ENCODE results near the gene PCDHGA1. TPM values are rescaled to one million over a fixed set of nuclear protein-coding genes. Genes with fewer than 3 reads are reported as not detected.
A peak's percentile ranks its signal among the peaks of the same experiment; 100 is the strongest.

The PCDHGA1 gene
- total and polyA plus RNA-seq, 9 of the 15 experiments (the other 6 are each of a cell fraction or from before 2014, with no cell fraction given): 0.05 to 0.26 (median 0.18) TPM; not detected in 2

DNA sequence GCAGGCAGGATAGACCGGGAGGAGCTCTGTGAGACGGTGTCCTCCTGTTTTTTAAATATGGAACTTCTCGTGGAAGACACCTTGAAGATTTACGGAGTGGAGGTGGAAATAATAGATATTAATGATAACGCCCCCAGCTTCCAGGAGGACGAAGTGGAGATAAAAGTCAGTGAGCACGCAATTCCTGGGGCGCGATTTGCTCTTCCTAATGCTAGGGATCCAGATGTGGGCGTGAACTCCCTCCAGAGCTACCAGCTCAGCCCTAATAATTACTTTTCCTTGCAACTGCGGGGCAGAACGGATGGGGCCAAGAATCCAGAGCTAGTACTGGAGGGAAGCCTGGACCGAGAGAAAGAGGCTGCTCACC, 91.2 kb downstream of the PCDHGA1 start:
- 9% methylated on average over 13 of the region's 13 CpGs for WGBS (ENCODE audit: insufficient coverage, low coverage, missing lambda C conversion rate)
- H3K4me3 ChIP-seq: peak overlapping the region; percentile 17; the same call in 1 of the 2 replicates
- H3K27ac ChIP-seq (ENCODE audit: extremely low read depth, low read depth, low read length): no peak overlapping the region
- POLR2A ChIA-PET: interaction anchor here (0.5 to 1.5 kb wide), 4 partner anchors 9 to 535 kb away, joined by 3 to 7 read pairs (median 4); partner anchors contain the start of gene PCDHGA10
- CTCF ChIA-PET (ENCODE audit: low intra/inter-chr PET ratio): interaction anchor here (0.6 to 2.0 kb wide), 5 partner anchors 9 to 142 kb away, joined by 3 to 6 read pairs (median 3); no protein-coding TSS in a partner anchor
- ATAC-seq (no peak), DNase-seq (ENCODE audit: extremely low read depth in 1 of 4, low spot score in 3 of 4) (no peak), FAIRE-seq (no peak)
- intact Hi-C loops (cut with micrococcal nuclease): loop anchor here (2.0 to 5.0 kb wide), 2 partner anchors 91 to 137 kb away; no protein-coding TSS in a partner anchor
- no TSS peak for BruUV-seq (replicated peaks)
- H3K4me1 ChIP-seq (replicated peaks in 1 of 2; ENCODE audit: control insufficient read depth in 2 of 2, insufficient read depth in 2 of 2, low read length in 2 of 2): peaks cover 0 to 23% of the 10 kb centered on the region in 2 experiments; a peak in 2 of 5 replicates
- in situ Hi-C loops (cut with MboI): loop anchor here (5.0 kb wide), 2 partner anchors 101 to 141 kb away; no protein-coding TSS in a partner anchor
- 0 out of 2 replicates have a peak, but pooled peaks cover 1% of the 10 kb centered on the region for H3K9me3 ChIP-seq (replicated peaks; ENCODE audit: control insufficient read depth, insufficient read depth, low read depth, low read length)
- H3K36me3 ChIP-seq (ENCODE audit: control insufficient read depth, insufficient read depth, low read length): no peaks in the 10 kb centered on the region
- H3K27me3 ChIP-seq (ENCODE audit: control insufficient read depth in 2 of 2, insufficient read depth in 2 of 2, low read length in 2 of 2): peaks cover 0 to 41% of the 10 kb centered on the region in 2 experiments; a peak in 3 of 5 replicates
- no peaks in the 10 kb centered on the region for H4K20me1 ChIP-seq (replicated peaks; ENCODE audit: control insufficient read depth, insufficient read depth, low read length)
- H3K9me1 ChIP-seq (ENCODE audit: control insufficient read depth, insufficient read depth, low read length): no peaks in the 10 kb centered on the region
- H3K4me2 ChIP-seq (ENCODE audit: insufficient read depth, low read length): no peak overlapping the region; the same call in 1 of the 2 replicates
- no peak for TF ChIP-seq TAF1 (IDR thresholded peaks at IDR 0.05; ENCODE audit: control insufficient read depth, extremely low read depth, insufficient read depth, low read length, severe bottlenecking)
- no peak for TF ChIP-seq MAFK (IDR thresholded peaks at IDR 0.05; ENCODE audit: low read length)
- no peak overlapping the region for H3K9ac ChIP-seq (ENCODE audit: insufficient read depth in 1 of 2, low read depth in 2 of 2, low read length in 2 of 2)
- H3K79me2 ChIP-seq (ENCODE audit: control insufficient read depth, insufficient read depth, low read length): no peaks in the 10 kb centered on the region
- H2AFZ ChIP-seq (ENCODE audit: low read depth, low read length): no peak overlapping the region

DNA sequence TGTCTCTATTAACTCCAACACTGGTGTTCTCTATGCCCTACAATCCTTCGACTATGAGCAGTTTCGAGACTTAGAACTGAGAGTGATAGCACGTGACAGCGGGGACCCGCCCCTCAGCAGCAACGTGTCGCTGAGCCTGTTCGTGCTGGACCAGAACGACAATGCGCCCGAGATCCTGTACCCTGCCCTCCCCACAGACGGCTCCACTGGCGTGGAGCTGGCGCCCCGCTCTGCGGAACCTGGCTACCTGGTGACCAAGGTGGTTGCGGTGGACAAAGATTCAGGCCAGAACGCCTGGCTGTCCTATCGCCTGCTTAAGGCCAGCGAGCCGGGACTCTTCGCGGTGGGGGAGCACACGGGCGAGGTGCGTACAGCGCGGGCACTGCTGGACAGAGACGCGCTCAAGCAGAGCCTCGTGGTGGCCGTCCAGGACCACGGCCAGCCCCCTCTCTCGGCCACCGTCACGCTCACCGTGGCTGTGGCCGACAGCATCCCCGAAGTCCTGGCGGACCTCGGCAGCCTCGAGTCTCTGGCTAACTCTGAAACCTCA, 92.5 kb downstream of the PCDHGA1 start:
- CTCF ChIA-PET (ENCODE audit: low intra/inter-chr PET ratio): no interaction called here
- no peak overlapping the region for H3K4me2 ChIP-seq (ENCODE audit: insufficient read depth, low read length)
- ATAC-seq (no peak), FAIRE-seq (no peak), DNase-seq (ENCODE audit: extremely low read depth in 1 of 4, low spot score in 3 of 4) (no peak)
- BruUV-seq (replicated peaks): no TSS peak
- intact Hi-C loops (cut with micrococcal nuclease) (loop anchor here (5.0 kb wide), 1 partner anchor 89 kb away; no protein-coding TSS in a partner anchor), in situ Hi-C loops (cut with MboI) (loop anchor here (5.0 kb wide), 2 partner anchors 99 to 139 kb away; no protein-coding TSS in a partner anchor)
- no peak overlapping the region for H3K4me3 ChIP-seq
- no peaks in the 10 kb centered on the region for H3K36me3 ChIP-seq (ENCODE audit: control insufficient read depth, insufficient read depth, low read length)
- 24% methylated on average over 34 of the region's 42 CpGs for WGBS (ENCODE audit: insufficient coverage, low coverage, missing lambda C conversion rate)
- H3K79me2 ChIP-seq (ENCODE audit: control insufficient read depth, insufficient read depth, low read length): no peaks in the 10 kb centered on the region
- H3K9me1 ChIP-seq (ENCODE audit: control insufficient read depth, insufficient read depth, low read length): no peaks in the 10 kb centered on the region
- no peak overlapping the region for H2AFZ ChIP-seq (ENCODE audit: low read depth, low read length)
- peaks cover 6 to 47% of the 10 kb centered on the region in 2 experiments; a peak in 3 of 5 replicates for H3K27me3 ChIP-seq (ENCODE audit: control insufficient read depth in 2 of 2, insufficient read depth in 2 of 2, low read length in 2 of 2)
- POLR2A ChIA-PET: no interaction called here
- no peak overlapping the region for H3K9ac ChIP-seq (ENCODE audit: insufficient read depth in 1 of 2, low read depth in 2 of 2, low read length in 2 of 2)
- H3K27ac ChIP-seq (ENCODE audit: extremely low read depth, low read depth, low read length): no peak overlapping the region
- peaks cover 0 to 22% of the 10 kb centered on the region in 2 experiments; a peak in 2 of 5 replicates for H3K4me1 ChIP-seq (replicated peaks in 1 of 2; ENCODE audit: control insufficient read depth in 2 of 2, insufficient read depth in 2 of 2, low read length in 2 of 2)
- H4K20me1 ChIP-seq (replicated peaks; ENCODE audit: control insufficient read depth, insufficient read depth, low read length): no peaks in the 10 kb centered on the region
- 0 out of 2 replicates have a peak, but pooled peaks cover 1% of the 10 kb centered on the region for H3K9me3 ChIP-seq (replicated peaks; ENCODE audit: control insufficient read depth, insufficient read depth, low read depth, low read length)
- TF ChIP-seq, protein P1, sequence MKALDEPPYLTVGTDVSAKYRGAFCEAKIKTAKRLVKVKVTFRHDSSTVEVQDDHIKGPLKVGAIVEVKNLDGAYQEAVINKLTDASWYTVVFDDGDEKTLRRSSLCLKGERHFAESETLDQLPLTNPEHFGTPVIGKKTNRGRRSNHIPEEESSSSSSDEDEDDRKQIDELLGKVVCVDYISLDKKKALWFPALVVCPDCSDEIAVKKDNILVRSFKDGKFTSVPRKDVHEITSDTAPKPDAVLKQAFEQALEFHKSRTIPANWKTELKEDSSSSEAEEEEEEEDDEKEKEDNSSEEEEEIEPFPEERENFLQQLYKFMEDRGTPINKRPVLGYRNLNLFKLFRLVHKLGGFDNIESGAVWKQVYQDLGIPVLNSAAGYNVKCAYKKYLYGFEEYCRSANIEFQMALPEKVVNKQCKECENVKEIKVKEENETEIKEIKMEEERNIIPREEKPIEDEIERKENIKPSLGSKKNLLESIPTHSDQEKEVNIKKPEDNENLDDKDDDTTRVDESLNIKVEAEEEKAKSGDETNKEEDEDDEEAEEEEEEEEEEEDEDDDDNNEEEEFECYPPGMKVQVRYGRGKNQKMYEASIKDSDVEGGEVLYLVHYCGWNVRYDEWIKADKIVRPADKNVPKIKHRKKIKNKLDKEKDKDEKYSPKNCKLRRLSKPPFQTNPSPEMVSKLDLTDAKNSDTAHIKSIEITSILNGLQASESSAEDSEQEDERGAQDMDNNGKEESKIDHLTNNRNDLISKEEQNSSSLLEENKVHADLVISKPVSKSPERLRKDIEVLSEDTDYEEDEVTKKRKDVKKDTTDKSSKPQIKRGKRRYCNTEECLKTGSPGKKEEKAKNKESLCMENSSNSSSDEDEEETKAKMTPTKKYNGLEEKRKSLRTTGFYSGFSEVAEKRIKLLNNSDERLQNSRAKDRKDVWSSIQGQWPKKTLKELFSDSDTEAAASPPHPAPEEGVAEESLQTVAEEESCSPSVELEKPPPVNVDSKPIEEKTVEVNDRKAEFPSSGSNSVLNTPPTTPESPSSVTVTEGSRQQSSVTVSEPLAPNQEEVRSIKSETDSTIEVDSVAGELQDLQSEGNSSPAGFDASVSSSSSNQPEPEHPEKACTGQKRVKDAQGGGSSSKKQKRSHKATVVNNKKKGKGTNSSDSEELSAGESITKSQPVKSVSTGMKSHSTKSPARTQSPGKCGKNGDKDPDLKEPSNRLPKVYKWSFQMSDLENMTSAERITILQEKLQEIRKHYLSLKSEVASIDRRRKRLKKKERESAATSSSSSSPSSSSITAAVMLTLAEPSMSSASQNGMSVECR (CRISPR knock-in tag; IDR thresholded peaks at IDR 0.05): 0 out of 2 replicates have a peak, but pooled peaks have one; percentile 27

All from K562 (cell line).